Amniotic stem cell (primary cell): Measurements from ENCODE around the gene NCBP2.

Source experiments
- DNase-seq: peaks from one replicate; lab custom pipeline; 2025; lab: John Stamatoyannopoulos, UW

The NCBP2 gene

GRCh38 chr3:196942226-196942914 is at the start of gene NCBP2:
NCBP2 (minus strand) TSS chr3:196942528; CDS start chr3:196942503, 25 bp downstream.
- DNase-seq: peak; percentile 98

GRCh38 chr3:196991581-196992460 is 49.5 kb upstream of the NCBP2 start:
- no peak for DNase-seq

- no peak for DNase-seq
Observed at GRCh38 chr3:196990601-196991007, 48.3 kb upstream of the NCBP2 start.

GRCh38 chr3:196989721-196990262 is 47.5 kb upstream of the NCBP2 start:
- no peak for DNase-seq

- no peak for DNase-seq
Observed at GRCh38 chr3:196988241-196989029, 46.1 kb upstream of the NCBP2 start.

GRCh38 chr3:196987022-196987421 is 44.7 kb upstream of the NCBP2 start:
- DNase-seq: no peak

GRCh38 chr3:196985954-196986885 is 43.9 kb upstream of the NCBP2 start:
- DNase-seq: no peak

GRCh38 chr3:196985298-196985697 is 43.0 kb upstream of the NCBP2 start:
- DNase-seq: no peak

- no peak for DNase-seq
Observed at GRCh38 chr3:196983186-196983585, 40.9 kb upstream of the NCBP2 start.

GRCh38 chr3:196981657-196982056 is 39.3 kb upstream of the NCBP2 start:
- no peak for DNase-seq

- DNase-seq: no peak
Observed at GRCh38 chr3:196979545-196979944, 37.2 kb upstream of the NCBP2 start.

GRCh38 chr3:196976941-196977340 is 34.6 kb upstream of the NCBP2 start:
- DNase-seq: no peak

GRCh38 chr3:196975349-196975748 is 33.0 kb upstream of the NCBP2 start:
- no peak for DNase-seq

- DNase-seq: no peak
Observed at GRCh38 chr3:196974661-196975060, 32.3 kb upstream of the NCBP2 start.

- no peak for DNase-seq
Observed at GRCh38 chr3:196971094-196971698, 28.9 kb upstream of the NCBP2 start.

GRCh38 chr3:196970547-196971093 is 28.3 kb upstream of the NCBP2 start:
- no peak for DNase-seq

GRCh38 chr3:196969660-196970546 is 27.6 kb upstream of the NCBP2 start:
- no peak for DNase-seq

- DNase-seq: no peak
Observed at GRCh38 chr3:196969134-196969659, 26.9 kb upstream of the NCBP2 start.
